Body of pancreas (tissue), 4 donors: ENCODE results near the gene CSMD2.

Experiments
- CTCF ChIP-seq, 7 experiments: fragments of 450-650 bp in 4 of 7; fragments of 200-600 bp in 3 of 7; sonication (generic) in 3 of 7; IDR thresholded peaks; one replicate each; pipeline ENCODE4 v1.5.1; 2016 to 2019; ENCODE audit warnings: antibody characterized with exemption in 7 of 7
- POLR2A ChIP-seq, 3 donors: fragments of 450-650 bp; IDR thresholded peaks; one replicate each; pipeline ENCODE4 v1.6.1; 2016; ENCODE audit warnings: antibody characterized with exemption in 3 of 3, mild to moderate bottlenecking in 2 of 3

GRCh38 chr1:33820804-33821203 lies 344.2 kb downstream of the CSMD2 start:
- TF ChIP-seq CTCF (IDR thresholded peaks at IDR 0.05): no peak
- TF ChIP-seq POLR2A (IDR thresholded peaks at IDR 0.05): no peak
